ENCODE data around the gene RASSF7.
"Not testable (repeated sequence)": the region's sequence is repeated elsewhere in the genome, so short reads cannot be mapped to it uniquely, and the experiment has no call there.

Gene RASSF7

GRCh38 chr11:560305-561147 is at the start of gene RASSF7, which contains the start of gene LMNTD2:
Gene RASSF7, plus strand, starts transcription at chr11:560970. Its CDS starts 799 bp downstream, at chr11:561769.
Gene LMNTD2, minus strand, starts transcription at chr11:560738. Its CDS starts 22 bp downstream, at chr11:560716.
- peak within 1 kb of the TSS; percentile 93 for H3K27ac ChIP-seq
- no peak for DNase-seq (ENCODE audit: low read depth, low spot score)

- DNase-seq (ENCODE audit: low read depth, low spot score) = no peak
- H3K27ac ChIP-seq = peak overlapping the region; percentile 100
These were observed 47.8 kb upstream of the RASSF7 start for GRCh38 chr11:512761-513595.

GRCh38 chr11:514606-515005 is 46.2 kb upstream of the RASSF7 start:
- peak overlapping the region; percentile 100 for H3K27ac ChIP-seq
- DNase-seq (ENCODE audit: low read depth, low spot score) = no peak

- H3K27ac ChIP-seq = peak overlapping the region; percentile 100
- DNase-seq (ENCODE audit: low read depth, low spot score) = peak; percentile 97
These were observed 45.6 kb upstream of the RASSF7 start for GRCh38 chr11:515131-515530.

GRCh38 chr11:516400-516799 is 44.4 kb upstream of the RASSF7 start:
- no peak for DNase-seq (ENCODE audit: low read depth, low spot score)
- H3K27ac ChIP-seq = peak overlapping the region; percentile 100

- DNase-seq (ENCODE audit: low read depth, low spot score) = not testable (repeated sequence)
- peak overlapping the region; percentile 100 for H3K27ac ChIP-seq
These were observed 43.7 kb upstream of the RASSF7 start for GRCh38 chr11:516918-517685.

- H3K27ac ChIP-seq = peak overlapping the region; percentile 100
- peak; percentile 94 for DNase-seq (ENCODE audit: low read depth, low spot score)
These were observed 42.1 kb upstream of the RASSF7 start for GRCh38 chr11:518463-519202.

- H3K27ac ChIP-seq = no peak overlapping the region
- DNase-seq (ENCODE audit: low read depth, low spot score) = no peak
These were observed 40.2 kb upstream of the RASSF7 start for GRCh38 chr11:520428-521176.

GRCh38 chr11:521177-521688 is 39.5 kb upstream of the RASSF7 start:
- DNase-seq (ENCODE audit: low read depth, low spot score) = no peak
- H3K27ac ChIP-seq = no peak overlapping the region

- H3K27ac ChIP-seq = no peak overlapping the region
- DNase-seq (ENCODE audit: low read depth, low spot score) = no peak
These were observed 34.6 kb upstream of the RASSF7 start for GRCh38 chr11:526192-526591.

GRCh38 chr11:528166-528814 is 32.5 kb upstream of the RASSF7 start:
- DNase-seq (ENCODE audit: low read depth, low spot score) = no peak

GRCh38 chr11:528815-529727 is 31.7 kb upstream of the RASSF7 start:
- no peak for DNase-seq (ENCODE audit: low read depth, low spot score)
- no peak overlapping the region for H3K27ac ChIP-seq

More at GRCh38 chr11:528166-528814, 32.5 kb upstream of the RASSF7 start:
- H3K27ac ChIP-seq = no peak overlapping the region

- no peak for DNase-seq (ENCODE audit: low read depth, low spot score)
- H3K27ac ChIP-seq = no peak overlapping the region
These were observed 30.9 kb upstream of the RASSF7 start for GRCh38 chr11:529728-530411.

- DNase-seq (ENCODE audit: low read depth, low spot score) = no peak
- H3K27ac ChIP-seq = no peak overlapping the region
These were observed 29.6 kb upstream of the RASSF7 start for GRCh38 chr11:530960-531831.

GRCh38 chr11:531919-532526 is 28.7 kb upstream of the RASSF7 start:
- no peak overlapping the region for H3K27ac ChIP-seq
- no peak for DNase-seq (ENCODE audit: low read depth, low spot score)
